Fibroblast of skin of left quadriceps (primary cell): ENCODE measurements around the gene NECTIN4.
"Not testable (repeated sequence)": the region's sequence is repeated elsewhere in the genome, so short reads cannot be mapped to it uniquely, and the experiment has no call there.

Source experiments
- DNase-seq, 2 experiments: peaks; one replicate each; pipeline ENCODE4 v3.0.0-alpha.2; 2013; ENCODE audit warnings: low read depth in 2 of 2

The NECTIN4 gene

GRCh38 chr1:161026954-161027353, 62.4 kb downstream of the NECTIN4 start:
- not testable (repeated sequence) for DNase-seq

- DNase-seq, result not testable (repeated sequence)
These were observed 66.9 kb downstream of the NECTIN4 start for GRCh38 chr1:161022432-161022831.

GRCh38 chr1:161021970-161022353, 67.4 kb downstream of the NECTIN4 start:
- no peak for DNase-seq

- DNase-seq, result no peak
These were observed 68.0 kb downstream of the NECTIN4 start for GRCh38 chr1:161021165-161021969.
